HEK293T (cell line): ENCODE measurements around the gene MICAL2.

ENCODE experiments used
- CTCF ChIA-PET: fragments of 350-600 bp; formaldehyde crosslinking; extraction: SDS; loops from one replicate; lab custom pipeline; 2021; ENCODE audit warnings: antibody characterized with exemption, inconsistent platforms; lab: Yijun Ruan, JAX
- POLR2A ChIA-PET: fragments of 350-600 bp; formaldehyde crosslinking; extraction: SDS; loops from one replicate; lab custom pipeline; 2020; ENCODE audit warnings: antibody characterized with exemption, inconsistent platforms; lab: Yijun Ruan, JAX
- DNase-seq: peaks from one replicate; pipeline ENCODE4 v3.0.0; 2012; ENCODE audit warnings: mixed read lengths; ENCODE audit errors: extremely low spot score
- ARNT ChIP-seq: fragments of 450-650 bp; IDR thresholded peaks from 2 replicates; pipeline ENCODE4 v1.6.1; 2017; ENCODE audit warnings: mild to moderate bottlenecking
- BHLHE40 ChIP-seq: fragments of 450-650 bp; IDR thresholded peaks from 2 replicates; pipeline ENCODE4 v1.6.1; 2016; ENCODE audit warnings: mild to moderate bottlenecking, moderate library complexity, borderline replicate concordance
- CTBP1 ChIP-seq: fragments of 450-650 bp; IDR thresholded peaks from 2 replicates; pipeline ENCODE4 v1.6.1; 2016; ENCODE audit warnings: borderline replicate concordance
- ELF4 ChIP-seq: fragments of 450-650 bp; IDR thresholded peaks from 2 replicates; pipeline ENCODE4 v1.6.1; 2017; ENCODE audit warnings: antibody characterized with exemption
- FOXA1 ChIP-seq: fragments of 450-650 bp; IDR thresholded peaks from 2 replicates; pipeline ENCODE4 v1.6.1; 2016; ENCODE audit warnings: mild to moderate bottlenecking
- FOXK2 ChIP-seq: fragments of 450-650 bp; IDR thresholded peaks from 2 replicates; pipeline ENCODE4 v1.6.1; 2016; ENCODE audit warnings: mild to moderate bottlenecking
- FOXM1 ChIP-seq: fragments of 450-650 bp; IDR thresholded peaks from 2 replicates; pipeline ENCODE4 v1.6.1; 2017; ENCODE audit warnings: mild to moderate bottlenecking, borderline replicate concordance
- HDGF ChIP-seq: fragments of 450-650 bp; IDR thresholded peaks from 2 replicates; pipeline ENCODE4 v1.6.1; 2017; ENCODE audit warnings: antibody characterized with exemption, borderline replicate concordance
- L3MBTL2 ChIP-seq: fragments of 450-650 bp; conservative IDR thresholded peaks from 2 replicates; pipeline ENCODE4 v1.6.1; 2016; ENCODE audit warnings: mild to moderate bottlenecking
- LEF1 ChIP-seq: fragments of 450-650 bp; IDR thresholded peaks from 2 replicates; pipeline ENCODE4 v1.6.1; 2017; ENCODE audit warnings: mild to moderate bottlenecking, borderline replicate concordance
- NFRKB ChIP-seq: fragments of 450-650 bp; IDR thresholded peaks from 2 replicates; pipeline ENCODE4 v1.6.1; 2016; ENCODE audit warnings: mild to moderate bottlenecking, moderate library complexity
- SP1 ChIP-seq: fragments of 450-650 bp; IDR thresholded peaks from 2 replicates; pipeline ENCODE4 v1.6.1; 2017
- SUZ12 ChIP-seq: fragments of 450-650 bp; IDR thresholded peaks from 2 replicates; pipeline ENCODE4 v1.6.1; 2016; ENCODE audit warnings: mild to moderate bottlenecking
- TARDBP ChIP-seq: fragments of 450-650 bp; IDR thresholded peaks from 2 replicates; pipeline ENCODE4 v1.6.1; 2016
- ZNF384 ChIP-seq: fragments of 450-650 bp; IDR thresholded peaks from 2 replicates; pipeline ENCODE4 v1.6.1; 2016
- TF ChIP-seq, protein P1 (sequence below): fragments of 450-650 bp; IDR thresholded peaks from 2 replicates; pipeline ENCODE4 v1.6.1; 2016

The MICAL2 gene

DNA sequence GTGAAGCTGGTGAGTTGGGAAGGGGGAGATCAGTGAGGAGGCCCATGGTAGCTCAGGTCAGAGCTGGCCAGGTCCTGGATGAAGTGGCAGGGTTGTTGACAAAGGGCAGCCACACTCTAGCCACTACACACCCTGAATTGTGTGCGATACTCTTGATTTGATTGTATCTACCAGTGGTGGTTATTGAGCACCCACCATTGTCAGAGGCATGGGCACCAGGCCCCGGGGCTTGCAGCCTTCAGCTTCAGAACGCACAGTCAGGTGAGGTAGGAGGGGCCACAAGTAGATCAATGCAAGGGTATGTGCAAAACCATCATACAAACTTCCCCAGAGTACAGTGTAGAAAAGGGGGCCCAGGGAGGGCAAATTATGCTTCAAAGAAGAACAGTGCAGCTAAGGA, 38.1 kb downstream of the MICAL2 start:
- CTCF ChIA-PET = no interaction called here
- TF ChIP-seq SP1 (no peak), L3MBTL2 (no peak), LEF1 (no peak), FOXM1 (no peak), ARNT (no peak), ELF4 (no peak), CTBP1 (no peak), BHLHE40 (no peak)
- TF ChIP-seq, protein P1, sequence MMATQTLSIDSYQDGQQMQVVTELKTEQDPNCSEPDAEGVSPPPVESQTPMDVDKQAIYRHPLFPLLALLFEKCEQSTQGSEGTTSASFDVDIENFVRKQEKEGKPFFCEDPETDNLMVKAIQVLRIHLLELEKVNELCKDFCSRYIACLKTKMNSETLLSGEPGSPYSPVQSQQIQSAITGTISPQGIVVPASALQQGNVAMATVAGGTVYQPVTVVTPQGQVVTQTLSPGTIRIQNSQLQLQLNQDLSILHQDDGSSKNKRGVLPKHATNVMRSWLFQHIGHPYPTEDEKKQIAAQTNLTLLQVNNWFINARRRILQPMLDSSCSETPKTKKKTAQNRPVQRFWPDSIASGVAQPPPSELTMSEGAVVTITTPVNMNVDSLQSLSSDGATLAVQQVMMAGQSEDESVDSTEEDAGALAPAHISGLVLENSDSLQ = no peak
- POLR2A ChIA-PET = no interaction called here
- DNase-seq = no peak

DNA sequence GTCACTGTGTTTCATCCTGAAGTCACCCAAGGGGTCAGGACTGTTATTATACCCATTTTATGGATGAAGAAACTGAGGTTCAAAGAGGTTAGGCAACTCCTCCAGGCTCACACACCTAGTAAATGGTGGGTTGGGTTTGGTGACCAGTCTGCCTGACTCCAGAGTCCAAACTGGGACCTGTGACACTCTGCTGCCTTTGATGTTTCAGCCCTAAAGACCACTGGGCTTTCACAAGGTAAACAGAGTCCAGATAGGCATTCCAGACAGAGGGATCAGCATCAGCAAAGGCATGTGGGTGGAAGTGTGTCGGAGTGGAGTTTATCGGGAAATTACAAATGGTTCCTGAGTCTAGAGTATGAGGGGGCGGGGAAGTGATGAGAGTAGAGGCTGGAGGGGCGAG, 38.5 kb downstream of the MICAL2 start:
- ChIA-PET CTCF (no interaction called here), POLR2A (no interaction called here)
- no peak for TF ChIP-seq CTBP1
- no peak for TF ChIP-seq HDGF
- no peak for TF ChIP-seq ARNT
- TF ChIP-seq ELF4 = no peak
- TF ChIP-seq SP1 = no peak
- TF ChIP-seq FOXK2 = no peak
- TF ChIP-seq SUZ12 = no peak
- no peak for TF ChIP-seq ZNF384
- no peak for TF ChIP-seq NFRKB
- TF ChIP-seq BHLHE40 = no peak
- no peak for TF ChIP-seq FOXM1
- TF ChIP-seq LEF1 = no peak
- TF ChIP-seq TARDBP = no peak
- TF ChIP-seq L3MBTL2 = no peak
- TF ChIP-seq FOXA1 = no peak
- TF ChIP-seq, protein P1 = no peak
- DNase-seq = no peak

DNA sequence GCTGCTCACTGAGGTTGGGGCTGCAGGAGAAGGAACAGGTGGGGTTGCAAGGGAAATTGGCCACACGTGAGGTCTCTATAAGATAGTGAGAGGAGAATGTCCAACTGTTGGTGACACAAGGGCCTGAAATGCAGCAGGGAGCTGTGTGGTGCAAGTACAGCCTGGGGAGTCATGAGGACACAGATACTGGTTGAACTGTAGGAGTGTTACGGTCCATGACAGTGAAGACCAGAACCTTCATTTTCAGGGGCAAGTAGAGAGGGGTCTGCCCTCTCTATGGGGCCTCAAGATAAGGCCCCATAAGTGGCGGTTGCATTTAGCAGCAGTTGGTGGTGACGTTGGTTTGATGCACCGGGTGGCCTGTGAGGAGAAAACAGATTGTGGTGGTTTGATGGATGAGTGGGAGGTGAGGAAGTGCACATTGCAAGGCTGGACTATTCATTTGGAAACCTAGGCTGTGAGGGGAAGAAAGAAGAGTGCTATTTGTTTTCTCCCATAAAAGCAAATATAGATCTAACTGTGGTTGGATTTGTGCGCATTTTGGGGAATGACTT, 39.4 kb downstream of the MICAL2 start:
- TF ChIP-seq SUZ12 (no peak), BHLHE40 (no peak)
- POLR2A ChIA-PET = no interaction called here
- CTCF ChIA-PET = no interaction called here
- DNase-seq = no peak

DNA sequence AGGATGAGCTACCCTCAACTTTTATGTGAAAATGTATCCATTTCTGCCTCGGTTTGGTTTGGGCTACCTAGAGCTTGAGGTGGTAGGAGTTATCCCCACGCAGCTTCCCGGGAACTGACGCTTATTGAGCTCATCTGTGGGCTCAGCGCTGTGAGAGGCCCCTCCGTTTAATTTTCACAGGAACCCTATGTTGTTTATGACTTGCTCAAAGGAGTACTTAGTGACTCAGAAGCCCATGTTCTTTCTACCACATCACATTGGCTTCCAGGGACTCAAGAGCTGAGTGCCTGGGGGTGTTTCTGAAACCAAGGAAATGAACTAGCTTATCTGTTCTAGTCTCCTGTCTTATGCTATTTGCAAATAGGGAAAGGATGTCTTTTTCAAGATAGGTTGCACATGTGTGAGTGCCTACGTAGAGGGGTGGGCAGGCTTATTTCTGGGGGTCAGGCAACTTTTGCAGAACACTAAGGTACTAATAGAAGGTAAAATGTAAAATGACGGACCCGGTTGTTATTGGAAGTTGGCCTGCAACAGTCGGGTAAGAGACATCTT, 40.5 kb downstream of the MICAL2 start:
- DNase-seq = no peak
- no peak for TF ChIP-seq ZNF384
- TF ChIP-seq SP1 = no peak
- TF ChIP-seq NFRKB = no peak
- no peak for TF ChIP-seq SUZ12
- no peak for TF ChIP-seq HDGF
- no peak for TF ChIP-seq FOXK2
- no peak for TF ChIP-seq CTBP1
- TF ChIP-seq BHLHE40 = no peak
- TF ChIP-seq L3MBTL2 = no peak
- TF ChIP-seq, protein P1 = no peak
- TF ChIP-seq FOXM1 = no peak
- no peak for TF ChIP-seq LEF1
- TF ChIP-seq TARDBP = no peak
- no peak for TF ChIP-seq FOXA1
- no peak for TF ChIP-seq ARNT
- ChIA-PET POLR2A (no interaction called here), CTCF (interaction anchor here (0.9 kb wide), 1 partner anchor 8 kb away, joined by 5 read pairs; no protein-coding TSS in a partner anchor)

DNA sequence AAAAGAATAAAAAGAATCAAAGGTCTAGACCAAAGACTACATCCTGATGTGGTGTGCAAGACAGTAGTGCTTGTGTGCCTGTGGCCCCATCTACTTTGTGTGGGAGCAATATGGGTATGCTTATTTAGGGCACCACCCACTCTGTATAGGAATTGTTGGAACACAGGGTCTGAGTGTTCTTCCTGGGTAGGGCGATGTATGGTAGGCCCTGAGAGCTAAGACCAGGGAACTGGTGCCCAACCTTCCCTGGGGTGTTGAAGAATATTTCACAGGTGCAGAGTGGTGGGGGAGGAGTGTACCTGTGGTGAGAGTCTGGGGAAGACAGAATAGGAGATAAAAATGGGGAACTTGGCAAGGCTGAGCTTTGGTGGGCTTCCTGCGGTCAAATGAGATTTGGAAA, 41.9 kb downstream of the MICAL2 start:
- POLR2A ChIA-PET = no interaction called here
- TF ChIP-seq FOXK2 (no peak), SUZ12 (no peak), TARDBP (no peak), SP1 (no peak), LEF1 (no peak), ARNT (no peak), FOXA1 (no peak)

DNA sequence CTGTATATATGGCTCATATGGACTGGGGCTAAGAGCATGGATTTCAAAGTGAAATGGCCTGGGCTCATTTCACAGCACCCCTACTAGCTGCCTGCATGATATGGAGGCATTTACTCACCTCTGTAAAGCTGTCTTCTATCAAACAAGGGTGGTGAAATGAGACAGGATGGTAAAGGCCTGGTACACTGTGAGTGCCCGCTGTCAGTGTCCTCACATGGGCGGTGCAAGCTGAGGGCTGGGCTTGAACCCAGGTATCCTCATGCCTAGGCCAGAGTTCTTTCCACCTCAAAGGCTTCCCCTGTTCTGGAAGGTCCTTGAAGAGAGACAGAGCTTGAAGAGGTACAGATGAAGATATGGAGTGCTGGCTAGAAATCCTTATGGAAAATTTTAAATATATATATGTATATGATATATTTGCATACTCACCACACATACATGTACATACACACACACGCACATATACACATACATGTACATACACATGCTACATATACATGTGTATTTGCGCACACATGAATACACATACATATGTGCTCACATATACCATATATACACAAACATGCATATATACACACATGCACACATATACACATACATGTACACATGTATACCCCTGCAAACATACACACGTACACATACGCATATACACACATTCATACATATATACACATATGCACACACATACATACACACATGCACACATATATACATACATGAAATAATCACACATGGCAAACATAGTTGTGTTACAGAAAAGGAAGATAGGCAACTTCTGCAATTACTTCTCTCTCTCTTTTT, 44.7 kb downstream of the MICAL2 start:
- TF ChIP-seq CTBP1 (no peak), SUZ12 (no peak)
- DNase-seq = no peak
- ChIA-PET POLR2A (interaction anchor here (0.7 kb wide), 1 partner anchor 1862 kb away, joined by 3 read pairs; no protein-coding TSS in a partner anchor), CTCF (no interaction called here)

More for the DNA sequence above, 41.9 kb downstream of the MICAL2 start:
- DNase-seq = no peak
- CTCF ChIA-PET = no interaction called here

DNA sequence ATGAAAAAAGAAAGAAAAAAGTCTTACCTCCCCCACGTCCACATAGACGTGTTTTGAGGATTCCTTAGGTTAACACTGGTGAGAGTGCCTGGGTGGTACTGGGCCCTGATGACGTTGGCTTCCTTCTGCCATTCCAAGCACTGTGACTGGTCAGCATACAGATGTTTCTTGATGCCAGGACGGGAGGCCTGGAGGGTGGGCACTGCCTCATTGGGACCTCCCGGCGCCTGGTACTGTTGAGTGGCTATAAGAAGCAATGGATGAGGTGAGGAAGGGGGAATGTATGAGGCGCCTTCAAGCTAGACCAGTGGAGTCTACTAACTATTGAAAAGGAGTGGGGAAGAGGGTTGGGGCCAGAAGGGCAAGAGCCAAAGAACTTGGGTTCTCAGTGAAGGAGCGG, 45.3 kb downstream of the MICAL2 start:
- TF ChIP-seq CTBP1 (no peak), ELF4 (no peak), L3MBTL2 (no peak), ARNT (no peak), NFRKB (no peak), FOXM1 (no peak), BHLHE40 (no peak), TARDBP (no peak), SUZ12 (no peak), FOXA1 (no peak), HDGF (no peak), FOXK2 (no peak), LEF1 (no peak), SP1 (no peak), ZNF384 (no peak)
- TF ChIP-seq, protein P1 = no peak
- ChIA-PET POLR2A (no interaction called here), CTCF (no interaction called here)
- no peak for DNase-seq
